Measurements from ENCODE around the gene PHETA1.
A peak's percentile ranks its signal among the peaks of the same experiment; 100 is the strongest.

Gene PHETA1

GRCh38 chr12:111319600-111320257 lies 49.2 kb downstream of the PHETA1 start:
- DNase-seq: no peak

GRCh38 chr12:111318450-111318849 lies 50.4 kb downstream of the PHETA1 start:
- no peak for DNase-seq

- DNase-seq: no peak
Observed at GRCh38 chr12:111316671-111317070, 52.2 kb downstream of the PHETA1 start.

- peak in 1 of 2 donors; percentile 15 for DNase-seq
Observed at GRCh38 chr12:111314953-111315539, 53.8 kb downstream of the PHETA1 start.

- DNase-seq: peak; percentile 57 to 67
Observed at GRCh38 chr12:111313833-111314259, 55.0 kb downstream of the PHETA1 start.

GRCh38 chr12:111312708-111313107 lies 56.2 kb downstream of the PHETA1 start:
- DNase-seq: no peak

GRCh38 chr12:111312016-111312415 lies 56.9 kb downstream of the PHETA1 start:
- no peak for DNase-seq

- DNase-seq: no peak
Observed at GRCh38 chr12:111311011-111311410, 57.9 kb downstream of the PHETA1 start.

All from CD4-positive, alpha-beta T cell treated with Interleukin-4 for 1 hour (primary cell).